IPS-20b (cell line): ENCODE results near the gene GPR157.

ENCODE experiments used
- H3K27ac ChIP-seq: one replicate; pipeline ENCODE4 v1.5.1; 2013; ENCODE audit warnings: low read length
- H3K27me3 ChIP-seq: 2 replicates; pipeline ENCODE4 v1.6.1; 2013; ENCODE audit warnings: mild to moderate bottlenecking, low read length, inconsistent platforms; ENCODE audit not compliant: insufficient read depth
- H3K36me3 ChIP-seq: 2 replicates; pipeline ENCODE4 v1.6.1; 2013; ENCODE audit warnings: low read depth, mild to moderate bottlenecking, inconsistent platforms, low read length, moderate library complexity; ENCODE audit not compliant: insufficient read depth
- H3K4me1 ChIP-seq: 2 replicates; pipeline ENCODE4 v1.6.1; 2013; ENCODE audit warnings: mild to moderate bottlenecking, control low read depth, inconsistent platforms, low read length, moderate library complexity; ENCODE audit not compliant: insufficient read depth
- H3K4me3 ChIP-seq: 2 replicates; pipeline ENCODE4 v1.5.1; 2013; ENCODE audit warnings: mild to moderate bottlenecking, low read length, inconsistent platforms
- H3K9ac ChIP-seq: 2 replicates; pipeline ENCODE4 v1.6.1; 2013; ENCODE audit warnings: low read depth, mild to moderate bottlenecking, inconsistent platforms, low read length, moderate library complexity
- H3K9me3 ChIP-seq: 2 replicates; pipeline ENCODE4 v1.6.1; 2013; ENCODE audit warnings: mild to moderate bottlenecking, low read depth, low read length, inconsistent platforms; ENCODE audit not compliant: insufficient read depth

The GPR157 gene

GRCh38 chr1:9111357-9111691 is 17.6 kb downstream of the GPR157 start:
- no peak overlapping the region for H3K9ac ChIP-seq
- no peak overlapping the region for H3K4me3 ChIP-seq
- H3K4me1 ChIP-seq = no peaks in the 10 kb centered on the region
- no peaks in the 10 kb centered on the region for H3K9me3 ChIP-seq
- H3K27me3 ChIP-seq = no peaks in the 10 kb centered on the region
- no peaks in the 10 kb centered on the region for H3K36me3 ChIP-seq
- H3K27ac ChIP-seq = no peak overlapping the region

GRCh38 chr1:9110669-9111356 is 18.1 kb downstream of the GPR157 start:
- no peaks in the 10 kb centered on the region for H3K27me3 ChIP-seq
- H3K9ac ChIP-seq = no peak overlapping the region
- H3K4me3 ChIP-seq = no peak overlapping the region
- no peaks in the 10 kb centered on the region for H3K9me3 ChIP-seq
- H3K27ac ChIP-seq = no peak overlapping the region
- no peaks in the 10 kb centered on the region for H3K4me1 ChIP-seq
- no peaks in the 10 kb centered on the region for H3K36me3 ChIP-seq

- no peak overlapping the region for H3K4me3 ChIP-seq
- H3K27ac ChIP-seq = no peak overlapping the region
- no peaks in the 10 kb centered on the region for H3K4me1 ChIP-seq
- H3K9me3 ChIP-seq = no peaks in the 10 kb centered on the region
- no peaks in the 10 kb centered on the region for H3K27me3 ChIP-seq
- no peak overlapping the region for H3K9ac ChIP-seq
- no peaks in the 10 kb centered on the region for H3K36me3 ChIP-seq
These were observed 20.7 kb downstream of the GPR157 start for GRCh38 chr1:9108056-9108665.

- H3K27ac ChIP-seq = no peak overlapping the region
- H3K9ac ChIP-seq = no peak overlapping the region
- H3K9me3 ChIP-seq = no peaks in the 10 kb centered on the region
- no peaks in the 10 kb centered on the region for H3K27me3 ChIP-seq
- no peak overlapping the region for H3K4me3 ChIP-seq
- no peaks in the 10 kb centered on the region for H3K36me3 ChIP-seq
- no peaks in the 10 kb centered on the region for H3K4me1 ChIP-seq
These were observed 21.8 kb downstream of the GPR157 start for GRCh38 chr1:9107136-9107535.

- Histone ChIP-seq H3K4me3 (no peak overlapping the region), H3K27me3 (no peaks in the 10 kb centered on the region), H3K27ac (no peak overlapping the region), H3K4me1 (no peaks in the 10 kb centered on the region), H3K36me3 (no peaks in the 10 kb centered on the region), H3K9me3 (no peaks in the 10 kb centered on the region), H3K9ac (no peak overlapping the region)
These were observed 22.6 kb downstream of the GPR157 start for GRCh38 chr1:9106286-9106685.

- H3K4me3 ChIP-seq = no peak overlapping the region
- no peaks in the 10 kb centered on the region for H3K4me1 ChIP-seq
- H3K27ac ChIP-seq = no peak overlapping the region
- no peaks in the 10 kb centered on the region for H3K27me3 ChIP-seq
- no peaks in the 10 kb centered on the region for H3K9me3 ChIP-seq
- no peaks in the 10 kb centered on the region for H3K36me3 ChIP-seq
- no peak overlapping the region for H3K9ac ChIP-seq
These were observed 23.5 kb downstream of the GPR157 start for GRCh38 chr1:9105336-9105867.

GRCh38 chr1:9101510-9102146 is 27.3 kb downstream of the GPR157 start:
- no peak overlapping the region for H3K4me3 ChIP-seq
- 0 out of 2 replicates have a peak, but pooled peaks cover 5% of the 10 kb centered on the region for H3K9me3 ChIP-seq
- no peak overlapping the region for H3K9ac ChIP-seq
- H3K27me3 ChIP-seq = no peaks in the 10 kb centered on the region
- no peaks in the 10 kb centered on the region for H3K36me3 ChIP-seq
- H3K4me1 ChIP-seq = no peaks in the 10 kb centered on the region
- no peak overlapping the region for H3K27ac ChIP-seq

- no peaks in the 10 kb centered on the region for H3K36me3 ChIP-seq
These were observed 28.3 kb downstream of the GPR157 start for GRCh38 chr1:9100471-9101043.

GRCh38 chr1:9099555-9099954 is 29.3 kb downstream of the GPR157 start:
- no peaks in the 10 kb centered on the region for H3K27me3 ChIP-seq
- no peaks in the 10 kb centered on the region for H3K36me3 ChIP-seq
- no peaks in the 10 kb centered on the region for H3K4me1 ChIP-seq
- H3K27ac ChIP-seq = no peak overlapping the region
- H3K9me3 ChIP-seq = peaks cover 15% of the 10 kb centered on the region
- H3K9ac ChIP-seq = no peak overlapping the region
- no peak overlapping the region for H3K4me3 ChIP-seq

More at GRCh38 chr1:9100471-9101043, 28.3 kb downstream of the GPR157 start:
- no peak overlapping the region for H3K4me3 ChIP-seq
- no peak overlapping the region for H3K27ac ChIP-seq
- H3K4me1 ChIP-seq = no peaks in the 10 kb centered on the region
- peaks cover 10% of the 10 kb centered on the region for H3K9me3 ChIP-seq
- no peaks in the 10 kb centered on the region for H3K27me3 ChIP-seq
- H3K9ac ChIP-seq = no peak overlapping the region

- Histone ChIP-seq H3K27ac (no peak overlapping the region), H3K36me3 (no peaks in the 10 kb centered on the region), H3K9me3 (peaks cover 15% of the 10 kb centered on the region), H3K4me1 (no peaks in the 10 kb centered on the region), H3K27me3 (no peaks in the 10 kb centered on the region), H3K9ac (no peak overlapping the region), H3K4me3 (no peak overlapping the region)
These were observed 30.8 kb downstream of the GPR157 start for GRCh38 chr1:9097947-9098705.

GRCh38 chr1:9095818-9096217 is 33.1 kb downstream of the GPR157 start:
- H3K4me3 ChIP-seq = no peak overlapping the region
- H3K27ac ChIP-seq = no peak overlapping the region
- H3K9ac ChIP-seq = no peak overlapping the region
- H3K36me3 ChIP-seq = no peaks in the 10 kb centered on the region
- H3K27me3 ChIP-seq = no peaks in the 10 kb centered on the region
- H3K9me3 ChIP-seq = peaks cover 15% of the 10 kb centered on the region
- no peaks in the 10 kb centered on the region for H3K4me1 ChIP-seq
